ENCODE data around the gene BARX1. TPM values are rescaled to one million over a fixed set of nuclear protein-coding genes. Genes with fewer than 3 reads are reported as not detected.

Gene BARX1
- polyA plus RNA-seq, 1 donor from 2014 or later, result not detected

DNA sequence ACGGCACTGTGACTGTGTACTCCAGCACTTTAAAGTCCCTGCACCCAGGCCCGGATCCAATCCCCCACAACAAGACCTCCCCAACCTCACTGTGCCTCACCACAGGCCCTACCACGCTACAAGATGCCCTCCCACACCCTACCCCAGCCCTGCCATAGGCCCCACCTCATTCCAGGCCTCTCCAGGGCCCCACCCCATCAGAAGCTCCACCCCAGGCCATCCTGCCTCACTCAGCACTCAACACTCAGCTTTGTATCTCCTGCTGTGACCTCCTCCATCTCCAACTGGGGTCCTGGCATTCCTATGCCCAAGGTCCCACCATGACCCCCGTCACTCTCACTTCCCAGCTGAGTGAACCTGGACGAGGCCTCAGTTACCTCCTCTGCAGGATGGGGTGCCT, 38.8 kb downstream of the BARX1 start:
- H3K4me3 ChIP-seq (ENCODE audit: low read length), result no peak overlapping the region
- no peak overlapping the region for H3K9ac ChIP-seq (ENCODE audit: low read length)
- H3F3A ChIP-seq (ENCODE audit: insufficient read depth, low read length, poor library complexity, severe bottlenecking), result no peaks in the 10 kb centered on the region
- no peak overlapping the region for H2AFZ ChIP-seq (ENCODE audit: low read depth, low read length)
- no peaks in the 10 kb centered on the region for H3K79me2 ChIP-seq (replicated peaks; ENCODE audit: insufficient read depth, low read length)
- no peaks in the 10 kb centered on the region for H3K9me3 ChIP-seq (ENCODE audit: low read length)
- no peaks in the 10 kb centered on the region for H3K27me3 ChIP-seq (ENCODE audit: insufficient read depth, low read depth, low read length)
- H3K9me2 ChIP-seq (ENCODE audit: insufficient read depth, low read length), result no peaks in the 10 kb centered on the region
- no peaks in the 10 kb centered on the region for H3K36me3 ChIP-seq (ENCODE audit: insufficient read depth, low read length)
- no peak overlapping the region for H3K27ac ChIP-seq (ENCODE audit: low read length)
- TF ChIP-seq EP300 (conservative IDR thresholded peaks at IDR 0.05; ENCODE audit: poor library complexity, severe bottlenecking), result no peak
- H4K20me1 ChIP-seq (ENCODE audit: insufficient read depth), result no peaks in the 10 kb centered on the region
- H3K4me2 ChIP-seq (ENCODE audit: low read length), result no peak overlapping the region

DNA sequence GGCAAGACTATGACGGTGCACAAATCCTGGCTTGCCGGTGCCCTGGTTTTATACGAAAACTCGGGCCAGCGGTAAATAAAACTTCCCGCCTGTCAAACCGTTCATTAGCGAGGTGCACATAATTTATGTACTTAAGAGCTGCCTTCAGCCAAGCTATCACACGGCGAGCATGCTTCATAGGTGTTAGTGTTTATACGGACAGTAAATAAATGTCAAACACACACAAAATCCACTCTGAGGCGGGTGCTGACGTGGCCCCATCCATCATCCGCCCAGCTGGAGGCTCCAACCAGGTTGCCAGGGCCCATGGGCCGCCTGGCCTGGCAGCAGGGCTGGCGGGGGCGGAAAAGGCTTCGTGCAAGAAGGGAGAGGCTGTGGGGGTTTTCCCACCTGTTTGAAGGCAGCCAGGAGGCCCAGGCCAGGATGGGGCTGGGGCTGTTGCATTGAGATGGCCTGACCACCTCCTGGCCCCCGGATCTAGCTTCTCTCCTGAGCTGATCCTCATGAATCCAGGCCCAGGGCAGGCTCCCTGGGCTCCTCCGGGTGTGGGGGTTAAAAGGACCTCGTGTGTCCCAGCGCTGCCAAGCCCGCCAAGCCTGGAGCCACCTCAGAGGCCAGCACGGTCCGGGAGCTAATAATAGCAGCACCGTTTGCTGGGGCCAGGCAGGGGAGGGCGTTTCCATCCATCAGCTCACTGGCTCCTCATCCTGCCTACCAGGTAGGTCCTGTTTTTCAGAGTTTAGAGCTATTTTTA, 43.2 kb downstream of the BARX1 start:
- Histone ChIP-seq H3K4me3 (ENCODE audit: low read length) (no peak overlapping the region), H3K9me3 (ENCODE audit: low read length) (no peaks in the 10 kb centered on the region), H3F3A (ENCODE audit: insufficient read depth, low read length, poor library complexity, severe bottlenecking) (no peaks in the 10 kb centered on the region), H3K4me2 (ENCODE audit: low read length) (no peak overlapping the region), H3K79me2 (replicated peaks; ENCODE audit: insufficient read depth, low read length) (no peaks in the 10 kb centered on the region), H3K27ac (ENCODE audit: low read length) (no peak overlapping the region), H3K9ac (ENCODE audit: low read length) (no peak overlapping the region), H3K36me3 (ENCODE audit: insufficient read depth, low read length) (no peaks in the 10 kb centered on the region), H2AFZ (ENCODE audit: low read depth, low read length) (no peak overlapping the region), H3K9me2 (ENCODE audit: insufficient read depth, low read length) (no peaks in the 10 kb centered on the region), H4K20me1 (ENCODE audit: insufficient read depth) (no peaks in the 10 kb centered on the region), H3K27me3 (ENCODE audit: insufficient read depth, low read depth, low read length) (no peaks in the 10 kb centered on the region)
- TF ChIP-seq RAD21 (conservative IDR thresholded peaks at IDR 0.05) (no peak), EP300 (conservative IDR thresholded peaks at IDR 0.05; ENCODE audit: poor library complexity, severe bottlenecking) (no peak), TAF1 (IDR thresholded peaks at IDR 0.05; ENCODE audit: low read depth) (no peak)

DNA sequence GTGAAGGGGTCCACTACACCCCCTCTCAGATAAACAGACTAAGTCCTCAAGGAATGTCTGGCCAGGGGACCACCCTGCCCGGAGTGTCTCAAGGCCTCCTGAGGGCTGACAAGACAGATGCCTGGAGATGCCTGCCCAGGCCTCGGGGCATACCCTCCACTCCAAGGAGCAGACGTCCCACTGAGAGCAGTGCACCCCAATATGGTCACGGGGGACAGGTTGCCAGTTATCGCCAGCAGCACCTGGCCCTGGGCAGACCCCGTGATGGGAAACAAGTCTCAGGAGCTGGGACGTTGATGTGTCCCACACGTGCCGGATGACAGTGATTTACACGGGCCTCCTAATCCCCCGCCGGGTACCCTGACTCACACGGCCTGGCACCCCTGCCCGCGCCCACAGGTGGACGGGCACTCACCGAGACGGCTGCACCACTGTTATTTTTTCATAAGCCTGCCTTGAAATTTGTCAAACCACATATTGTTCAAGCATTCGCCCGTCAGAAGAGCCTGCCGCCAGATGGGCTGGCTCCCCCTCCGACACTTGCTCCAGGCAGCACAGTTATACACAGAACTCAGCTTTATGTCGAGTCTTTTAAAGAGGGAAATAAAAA, 43.9 kb downstream of the BARX1 start:
- H3K9me3 ChIP-seq (ENCODE audit: low read length), result no peaks in the 10 kb centered on the region
- H3F3A ChIP-seq (ENCODE audit: insufficient read depth, low read length, poor library complexity, severe bottlenecking), result no peaks in the 10 kb centered on the region
- H3K4me3 ChIP-seq (ENCODE audit: low read length), result no peak overlapping the region
- H4K20me1 ChIP-seq (ENCODE audit: insufficient read depth), result no peaks in the 10 kb centered on the region
- no peak overlapping the region for H3K9ac ChIP-seq (ENCODE audit: low read length)
- no peaks in the 10 kb centered on the region for H3K36me3 ChIP-seq (ENCODE audit: insufficient read depth, low read length)
- H3K27ac ChIP-seq (ENCODE audit: low read length), result no peak overlapping the region
- H3K79me2 ChIP-seq (replicated peaks; ENCODE audit: insufficient read depth, low read length), result no peaks in the 10 kb centered on the region
- H3K4me2 ChIP-seq (ENCODE audit: low read length), result no peak overlapping the region
- H3K9me2 ChIP-seq (ENCODE audit: insufficient read depth, low read length), result no peaks in the 10 kb centered on the region
- TF ChIP-seq, protein P1, sequence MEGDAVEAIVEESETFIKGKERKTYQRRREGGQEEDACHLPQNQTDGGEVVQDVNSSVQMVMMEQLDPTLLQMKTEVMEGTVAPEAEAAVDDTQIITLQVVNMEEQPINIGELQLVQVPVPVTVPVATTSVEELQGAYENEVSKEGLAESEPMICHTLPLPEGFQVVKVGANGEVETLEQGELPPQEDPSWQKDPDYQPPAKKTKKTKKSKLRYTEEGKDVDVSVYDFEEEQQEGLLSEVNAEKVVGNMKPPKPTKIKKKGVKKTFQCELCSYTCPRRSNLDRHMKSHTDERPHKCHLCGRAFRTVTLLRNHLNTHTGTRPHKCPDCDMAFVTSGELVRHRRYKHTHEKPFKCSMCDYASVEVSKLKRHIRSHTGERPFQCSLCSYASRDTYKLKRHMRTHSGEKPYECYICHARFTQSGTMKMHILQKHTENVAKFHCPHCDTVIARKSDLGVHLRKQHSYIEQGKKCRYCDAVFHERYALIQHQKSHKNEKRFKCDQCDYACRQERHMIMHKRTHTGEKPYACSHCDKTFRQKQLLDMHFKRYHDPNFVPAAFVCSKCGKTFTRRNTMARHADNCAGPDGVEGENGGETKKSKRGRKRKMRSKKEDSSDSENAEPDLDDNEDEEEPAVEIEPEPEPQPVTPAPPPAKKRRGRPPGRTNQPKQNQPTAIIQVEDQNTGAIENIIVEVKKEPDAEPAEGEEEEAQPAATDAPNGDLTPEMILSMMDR (IDR thresholded peaks at IDR 0.05; ENCODE audit: poor library complexity, severe bottlenecking), result no peak
- TF ChIP-seq EZH2 (IDR thresholded peaks at IDR 0.05; ENCODE audit: borderline replicate concordance, insufficient read depth, low read length, poor library complexity, severe bottlenecking), result no peak
- TF ChIP-seq MXI1 (conservative IDR thresholded peaks at IDR 0.05; ENCODE audit: poor library complexity, severe bottlenecking), result no peak
- no peak for TF ChIP-seq RAD21 (conservative IDR thresholded peaks at IDR 0.05)
- TF ChIP-seq, protein P2, sequence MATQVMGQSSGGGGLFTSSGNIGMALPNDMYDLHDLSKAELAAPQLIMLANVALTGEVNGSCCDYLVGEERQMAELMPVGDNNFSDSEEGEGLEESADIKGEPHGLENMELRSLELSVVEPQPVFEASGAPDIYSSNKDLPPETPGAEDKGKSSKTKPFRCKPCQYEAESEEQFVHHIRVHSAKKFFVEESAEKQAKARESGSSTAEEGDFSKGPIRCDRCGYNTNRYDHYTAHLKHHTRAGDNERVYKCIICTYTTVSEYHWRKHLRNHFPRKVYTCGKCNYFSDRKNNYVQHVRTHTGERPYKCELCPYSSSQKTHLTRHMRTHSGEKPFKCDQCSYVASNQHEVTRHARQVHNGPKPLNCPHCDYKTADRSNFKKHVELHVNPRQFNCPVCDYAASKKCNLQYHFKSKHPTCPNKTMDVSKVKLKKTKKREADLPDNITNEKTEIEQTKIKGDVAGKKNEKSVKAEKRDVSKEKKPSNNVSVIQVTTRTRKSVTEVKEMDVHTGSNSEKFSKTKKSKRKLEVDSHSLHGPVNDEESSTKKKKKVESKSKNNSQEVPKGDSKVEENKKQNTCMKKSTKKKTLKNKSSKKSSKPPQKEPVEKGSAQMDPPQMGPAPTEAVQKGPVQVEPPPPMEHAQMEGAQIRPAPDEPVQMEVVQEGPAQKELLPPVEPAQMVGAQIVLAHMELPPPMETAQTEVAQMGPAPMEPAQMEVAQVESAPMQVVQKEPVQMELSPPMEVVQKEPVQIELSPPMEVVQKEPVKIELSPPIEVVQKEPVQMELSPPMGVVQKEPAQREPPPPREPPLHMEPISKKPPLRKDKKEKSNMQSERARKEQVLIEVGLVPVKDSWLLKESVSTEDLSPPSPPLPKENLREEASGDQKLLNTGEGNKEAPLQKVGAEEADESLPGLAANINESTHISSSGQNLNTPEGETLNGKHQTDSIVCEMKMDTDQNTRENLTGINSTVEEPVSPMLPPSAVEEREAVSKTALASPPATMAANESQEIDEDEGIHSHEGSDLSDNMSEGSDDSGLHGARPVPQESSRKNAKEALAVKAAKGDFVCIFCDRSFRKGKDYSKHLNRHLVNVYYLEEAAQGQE (IDR thresholded peaks at IDR 0.05; ENCODE audit: borderline replicate concordance), result no peak
- TF ChIP-seq POLR2AphosphoS5 (IDR thresholded peaks at IDR 0.05), result no peak
- TF ChIP-seq TAF1 (IDR thresholded peaks at IDR 0.05; ENCODE audit: low read depth), result no peak
- TF ChIP-seq EP300 (conservative IDR thresholded peaks at IDR 0.05; ENCODE audit: poor library complexity, severe bottlenecking), result no peak
- no peak for TF ChIP-seq SMC3 (conservative IDR thresholded peaks at IDR 0.05; ENCODE audit: poor library complexity)
- H2AFZ ChIP-seq (ENCODE audit: low read depth, low read length), result no peak overlapping the region
- no peaks in the 10 kb centered on the region for H3K27me3 ChIP-seq (ENCODE audit: insufficient read depth, low read depth, low read length)

Data from neural cell (in vitro differentiated cells).